HepG2 (cell line): ENCODE data around the gene KDM3B. TPM values are rescaled to one million over a fixed set of nuclear protein-coding genes. Genes with fewer than 3 reads are reported as not detected.

Experiments
- EHMT2 ChIP-seq: fragments of 200-600 bp; sonication (generic); IDR thresholded peaks from 2 replicates; pipeline ENCODE4 v1.7.0; 2017; ENCODE audit warnings: antibody characterized with exemption, low read depth, low read length, borderline replicate concordance
- ERF ChIP-seq: IDR thresholded peaks from 2 replicates; pipeline ENCODE4 v1.6.1; 2018; ENCODE audit warnings: missing biosample characterization, missing genetic modification reagents
- IRX3 ChIP-seq: sonication (generic); formaldehyde crosslinking; IDR thresholded peaks from 2 replicates; pipeline ENCODE4 v1.8.1; 2023; ENCODE audit warnings: mild to moderate bottlenecking, low read depth, missing genetic modification reagents, borderline replicate concordance
- KLF16 ChIP-seq, 2 experiments: sonication (generic) in 1 of 2; formaldehyde crosslinking in 1 of 2; IDR thresholded peaks; 2 replicates each; pipeline versions ENCODE4 v1.6.1 to v1.8.0; 2016 to 2023; ENCODE audit warnings: missing genetic modification reagents in 2 of 2, missing compliant biosample characterization in 1 of 2
- NFYC ChIP-seq: IDR thresholded peaks from 2 replicates; pipeline ENCODE4 v1.6.1; 2016; ENCODE audit warnings: missing genetic modification reagents, missing compliant biosample characterization
- NR2F2 ChIP-seq: IDR thresholded peaks from 2 replicates; pipeline ENCODE4 v1.6.1; 2012; ENCODE audit warnings: low read depth, inconsistent platforms, borderline replicate concordance
- POLR2G ChIP-seq: fragments of 200-400 bp; formaldehyde crosslinking; IDR thresholded peaks from 2 replicates; pipeline ENCODE4 v1.6.1; 2018; ENCODE audit warnings: mild to moderate bottlenecking, low read depth, low read length, moderate library complexity
- PRPF4 ChIP-seq: fragments of 200-400 bp; formaldehyde crosslinking; IDR thresholded peaks from 2 replicates; pipeline ENCODE4 v1.6.1; 2016; ENCODE audit warnings: low read length, low read depth; ENCODE audit not compliant: poor library complexity, severe bottlenecking
- RXRB ChIP-seq: IDR thresholded peaks from 2 replicates; pipeline ENCODE4 v1.6.1; 2016; ENCODE audit warnings: borderline replicate concordance, missing genetic modification reagents, missing compliant biosample characterization
- SNAPC2 ChIP-seq: sonication (generic); formaldehyde crosslinking; IDR thresholded peaks from 2 replicates; pipeline ENCODE4 v1.8.1; 2022; ENCODE audit warnings: mild to moderate bottlenecking, missing genetic modification reagents
- SUZ12 ChIP-seq: fragments of 150-350 bp; IDR thresholded peaks from 2 replicates; pipeline ENCODE4 v1.6.1; 2014; ENCODE audit warnings: low read depth, low read length
- ZBTB7A ChIP-seq: sonication (generic); formaldehyde crosslinking; IDR thresholded peaks from 2 replicates; pipeline ENCODE4 v1.8.0; 2022; ENCODE audit warnings: mild to moderate bottlenecking, missing genetic modification reagents
- ZFP36L1 ChIP-seq: sonication (generic); formaldehyde crosslinking; IDR thresholded peaks from 2 replicates; pipeline ENCODE4 v1.8.0; 2022; ENCODE audit warnings: mild to moderate bottlenecking, missing genetic modification reagents, moderate library complexity
- ZNF563 ChIP-seq: sonication (generic); formaldehyde crosslinking; IDR thresholded peaks from 2 replicates; pipeline ENCODE4 v1.8.0; 2022; ENCODE audit warnings: mild to moderate bottlenecking, moderate library complexity, missing genetic modification reagents
- ZNF792 ChIP-seq: IDR thresholded peaks from 2 replicates; pipeline ENCODE4 v1.6.1; 2016
- ZSCAN31 ChIP-seq: sonication (generic); formaldehyde crosslinking; IDR thresholded peaks from 2 replicates; pipeline ENCODE4 v1.5.0; 2020; ENCODE audit warnings: low read depth, mild to moderate bottlenecking, missing genetic modification reagents
- polyA plus RNA-seq, 8 experiments: library from polyadenylated mRNA; depleted of rRNA in 3 of 8; stranded (reverse) in 7 of 8; unstranded in 1 of 8; fragments of >200 nt; fragmentation: Illumina TruSeq in 4 of 8; extraction: Trizol in 4 of 8; gene quantifications; 2 replicates each; pipeline versions ENCODE4 v1.2.1 to v1.2.3, GENCODE V29; 2011 to 2016; ENCODE audit warnings: low read depth in 4 of 8, missing spikeins in 1 of 8, mixed read lengths in 1 of 8; ENCODE audit not compliant: insufficient read depth in 1 of 8
- total RNA-seq, 5 experiments: library from RNA; depleted of rRNA; stranded (reverse); fragments of >200 nt; fragmentation: Illumina TruSeq; extraction: Trizol; gene quantifications; 2 replicates each; pipeline ENCODE4 v1.2.3, GENCODE V29; 2016; ENCODE audit warnings: low read depth in 1 of 5
- TF ChIP-seq, protein P1 (sequence below): sonication (generic); formaldehyde crosslinking; IDR thresholded peaks from 2 replicates; pipeline ENCODE4 v1.5.0; 2020; ENCODE audit warnings: mild to moderate bottlenecking, missing genetic modification reagents, borderline replicate concordance
- TF ChIP-seq, protein P2 (sequence below): sonication (generic); formaldehyde crosslinking; IDR thresholded peaks from 2 replicates; pipeline ENCODE4 v1.8.1; 2023; ENCODE audit warnings: mild to moderate bottlenecking, missing genetic modification reagents, borderline replicate concordance
- TF ChIP-seq, protein P3 (sequence below): sonication (generic); formaldehyde crosslinking; IDR thresholded peaks from 2 replicates; pipeline ENCODE4 v1.5.1; 2020; ENCODE audit warnings: missing genetic modification reagents, mild to moderate bottlenecking, borderline replicate concordance
- TF ChIP-seq, protein P4 (sequence below): IDR thresholded peaks from 2 replicates; pipeline ENCODE4 v1.6.1; 2016; ENCODE audit warnings: mild to moderate bottlenecking, missing biosample characterization, missing genetic modification reagents
- TF ChIP-seq, protein P5 (sequence below): IDR thresholded peaks from 2 replicates; pipeline ENCODE4 v1.6.1; 2016; ENCODE audit warnings: mild to moderate bottlenecking
- TF ChIP-seq, protein P6 (sequence below): sonication (generic); formaldehyde crosslinking; IDR thresholded peaks from 2 replicates; pipeline ENCODE4 v1.4.0; 2020; ENCODE audit warnings: mild to moderate bottlenecking, low read depth, missing genetic modification reagents

The KDM3B gene
- total and polyA plus RNA-seq, 2 of the 13 experiments (the other 11 are each of a cell fraction or from before 2014, with no cell fraction given): 19.7 to 34.3 TPM

DNA sequence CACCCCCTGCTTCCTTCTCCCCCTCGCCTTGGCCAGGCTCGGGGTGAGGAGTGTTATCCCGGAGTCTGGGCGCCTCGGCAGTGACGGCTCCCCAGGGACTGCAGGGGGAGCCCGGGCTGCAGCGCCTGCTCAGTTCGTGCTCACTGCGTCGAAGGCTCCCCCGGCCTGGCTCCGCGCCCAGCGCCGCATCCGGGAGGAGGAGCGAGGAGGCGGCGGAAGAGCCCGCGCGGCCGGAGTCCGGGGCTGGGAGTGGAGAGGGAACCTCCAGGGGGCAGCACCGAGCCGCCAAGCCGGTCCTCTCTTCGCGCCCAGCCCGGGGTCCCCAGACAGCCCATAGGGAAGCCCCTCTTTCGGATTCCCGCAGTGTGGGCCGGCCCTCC is 111.5 kb downstream of the KDM3B start (continued):
- TF ChIP-seq, protein P1, sequence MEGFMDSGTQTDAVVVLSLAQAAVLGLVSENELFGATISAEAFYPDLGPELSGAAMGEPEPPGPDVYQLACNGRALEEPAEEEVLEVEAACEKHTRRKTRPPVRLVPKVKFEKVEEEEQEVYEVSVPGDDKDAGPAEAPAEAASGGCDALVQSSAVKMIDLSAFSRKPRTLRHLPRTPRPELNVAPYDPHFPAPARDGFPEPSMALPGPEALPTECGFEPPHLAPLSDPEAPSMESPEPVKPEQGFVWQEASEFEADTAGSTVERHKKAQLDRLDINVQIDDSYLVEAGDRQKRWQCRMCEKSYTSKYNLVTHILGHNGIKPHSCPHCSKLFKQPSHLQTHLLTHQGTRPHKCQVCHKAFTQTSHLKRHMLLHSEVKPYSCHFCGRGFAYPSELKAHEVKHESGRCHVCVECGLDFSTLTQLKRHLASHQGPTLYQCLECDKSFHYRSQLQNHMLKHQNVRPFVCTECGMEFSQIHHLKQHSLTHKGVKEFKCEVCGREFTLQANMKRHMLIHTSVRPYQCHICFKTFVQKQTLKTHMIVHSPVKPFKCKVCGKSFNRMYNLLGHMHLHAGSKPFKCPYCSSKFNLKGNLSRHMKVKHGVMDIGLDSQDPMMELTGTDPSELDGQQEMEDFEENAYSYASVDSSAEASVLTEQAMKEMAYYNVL (CRISPR knock-in tag): no peak; the same call in 1 of the 2 replicates
- TF ChIP-seq ERF (CRISPR knock-in tag): 0 out of 2 replicates have a peak, but pooled peaks have one; percentile 47
- no peak for TF ChIP-seq NFYC (CRISPR knock-in tag)
- no peak; the same call in 1 of the 2 replicates for TF ChIP-seq ZFP36L1
- no peak for TF ChIP-seq PRPF4
- no peak; the same call in 1 of the 2 replicates for TF ChIP-seq ZNF563 (CRISPR knock-in tag)
- TF ChIP-seq ZBTB7A (CRISPR knock-in tag): no peak
- TF ChIP-seq SUZ12: no peak
- TF ChIP-seq RXRB (CRISPR knock-in tag): peak; percentile 55; the same call in 1 of the 2 replicates
- TF ChIP-seq, protein P2, sequence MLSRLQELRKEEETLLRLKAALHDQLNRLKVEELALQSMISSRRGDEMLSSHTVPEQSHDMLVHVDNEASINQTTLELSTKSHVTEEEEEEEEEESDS: no peak
- TF ChIP-seq, protein P3, sequence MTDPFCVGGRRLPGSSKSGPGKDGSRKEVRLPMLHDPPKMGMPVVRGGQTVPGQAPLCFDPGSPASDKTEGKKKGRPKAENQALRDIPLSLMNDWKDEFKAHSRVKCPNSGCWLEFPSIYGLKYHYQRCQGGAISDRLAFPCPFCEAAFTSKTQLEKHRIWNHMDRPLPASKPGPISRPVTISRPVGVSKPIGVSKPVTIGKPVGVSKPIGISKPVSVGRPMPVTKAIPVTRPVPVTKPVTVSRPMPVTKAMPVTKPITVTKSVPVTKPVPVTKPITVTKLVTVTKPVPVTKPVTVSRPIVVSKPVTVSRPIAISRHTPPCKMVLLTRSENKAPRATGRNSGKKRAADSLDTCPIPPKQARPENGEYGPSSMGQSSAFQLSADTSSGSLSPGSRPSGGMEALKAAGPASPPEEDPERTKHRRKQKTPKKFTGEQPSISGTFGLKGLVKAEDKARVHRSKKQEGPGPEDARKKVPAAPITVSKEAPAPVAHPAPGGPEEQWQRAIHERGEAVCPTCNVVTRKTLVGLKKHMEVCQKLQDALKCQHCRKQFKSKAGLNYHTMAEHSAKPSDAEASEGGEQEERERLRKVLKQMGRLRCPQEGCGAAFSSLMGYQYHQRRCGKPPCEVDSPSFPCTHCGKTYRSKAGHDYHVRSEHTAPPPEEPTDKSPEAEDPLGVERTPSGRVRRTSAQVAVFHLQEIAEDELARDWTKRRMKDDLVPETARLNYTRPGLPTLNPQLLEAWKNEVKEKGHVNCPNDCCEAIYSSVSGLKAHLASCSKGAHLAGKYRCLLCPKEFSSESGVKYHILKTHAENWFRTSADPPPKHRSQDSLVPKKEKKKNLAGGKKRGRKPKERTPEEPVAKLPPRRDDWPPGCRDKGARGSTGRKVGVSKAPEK: no peak; the same call in 1 of the 2 replicates
- TF ChIP-seq, protein P4, sequence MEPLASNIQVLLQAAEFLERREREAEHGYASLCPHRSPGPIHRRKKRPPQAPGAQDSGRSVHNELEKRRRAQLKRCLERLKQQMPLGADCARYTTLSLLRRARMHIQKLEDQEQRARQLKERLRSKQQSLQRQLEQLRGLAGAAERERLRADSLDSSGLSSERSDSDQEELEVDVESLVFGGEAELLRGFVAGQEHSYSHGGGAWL: peak; percentile 67
- TF ChIP-seq IRX3 (CRISPR knock-in tag): peak; percentile 24; the same call in 1 of the 2 replicates
- peak; percentile 61 for TF ChIP-seq POLR2G
- no peak for TF ChIP-seq EHMT2
- TF ChIP-seq ZNF792 (CRISPR knock-in tag): peak; percentile 85; the same call in 1 of the 2 replicates
- 0 out of 2 replicates have a peak, but pooled peaks have one; percentile 8 for TF ChIP-seq NR2F2
- peak; percentile 79; the same call in 1 of the 2 replicates for TF ChIP-seq ZSCAN31 (CRISPR knock-in tag)
- TF ChIP-seq SNAPC2 (CRISPR knock-in tag): peak; percentile 92
- TF ChIP-seq KLF16 (CRISPR knock-in tag; IDR thresholded peaks at IDR 0.05): no peak
- TF ChIP-seq, protein P5, sequence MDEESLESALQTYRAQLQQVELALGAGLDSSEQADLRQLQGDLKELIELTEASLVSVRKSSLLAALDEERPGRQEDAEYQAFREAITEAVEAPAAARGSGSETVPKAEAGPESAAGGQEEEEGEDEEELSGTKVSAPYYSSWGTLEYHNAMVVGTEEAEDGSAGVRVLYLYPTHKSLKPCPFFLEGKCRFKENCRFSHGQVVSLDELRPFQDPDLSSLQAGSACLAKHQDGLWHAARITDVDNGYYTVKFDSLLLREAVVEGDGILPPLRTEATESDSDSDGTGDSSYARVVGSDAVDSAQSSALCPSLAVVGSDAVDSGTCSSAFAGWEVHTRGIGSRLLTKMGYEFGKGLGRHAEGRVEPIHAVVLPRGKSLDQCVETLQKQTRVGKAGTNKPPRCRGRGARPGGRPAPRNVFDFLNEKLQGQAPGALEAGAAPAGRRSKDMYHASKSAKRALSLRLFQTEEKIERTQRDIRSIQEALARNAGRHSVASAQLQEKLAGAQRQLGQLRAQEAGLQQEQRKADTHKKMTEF (CRISPR knock-in tag): peak; percentile 72; the same call in 1 of the 2 replicates
- TF ChIP-seq, protein P6, sequence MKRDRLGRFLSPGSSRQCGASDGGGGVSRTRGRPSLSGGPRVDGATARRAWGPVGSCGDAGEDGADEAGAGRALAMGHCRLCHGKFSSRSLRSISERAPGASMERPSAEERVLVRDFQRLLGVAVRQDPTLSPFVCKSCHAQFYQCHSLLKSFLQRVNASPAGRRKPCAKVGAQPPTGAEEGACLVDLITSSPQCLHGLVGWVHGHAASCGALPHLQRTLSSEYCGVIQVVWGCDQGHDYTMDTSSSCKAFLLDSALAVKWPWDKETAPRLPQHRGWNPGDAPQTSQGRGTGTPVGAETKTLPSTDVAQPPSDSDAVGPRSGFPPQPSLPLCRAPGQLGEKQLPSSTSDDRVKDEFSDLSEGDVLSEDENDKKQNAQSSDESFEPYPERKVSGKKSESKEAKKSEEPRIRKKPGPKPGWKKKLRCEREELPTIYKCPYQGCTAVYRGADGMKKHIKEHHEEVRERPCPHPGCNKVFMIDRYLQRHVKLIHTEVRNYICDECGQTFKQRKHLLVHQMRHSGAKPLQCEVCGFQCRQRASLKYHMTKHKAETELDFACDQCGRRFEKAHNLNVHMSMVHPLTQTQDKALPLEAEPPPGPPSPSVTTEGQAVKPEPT (CRISPR knock-in tag): no peak
